HG03575 (cell line): ENCODE results near the gene KIF5C.

Experiments used
- ATAC-seq: cut with Tn5 transposase; IDR thresholded peaks from one replicate; pipeline ENCODE4 v1.9.1; 2021; ENCODE audit not compliant: unreplicated experiment, insufficient number of reproducible peaks, low FRiP score; ENCODE audit errors: extremely low read depth

The KIF5C gene

GRCh38 chr2:149055751-149056150 lies 180.7 kb downstream of the KIF5C start:
- no peak for ATAC-seq

DNA sequence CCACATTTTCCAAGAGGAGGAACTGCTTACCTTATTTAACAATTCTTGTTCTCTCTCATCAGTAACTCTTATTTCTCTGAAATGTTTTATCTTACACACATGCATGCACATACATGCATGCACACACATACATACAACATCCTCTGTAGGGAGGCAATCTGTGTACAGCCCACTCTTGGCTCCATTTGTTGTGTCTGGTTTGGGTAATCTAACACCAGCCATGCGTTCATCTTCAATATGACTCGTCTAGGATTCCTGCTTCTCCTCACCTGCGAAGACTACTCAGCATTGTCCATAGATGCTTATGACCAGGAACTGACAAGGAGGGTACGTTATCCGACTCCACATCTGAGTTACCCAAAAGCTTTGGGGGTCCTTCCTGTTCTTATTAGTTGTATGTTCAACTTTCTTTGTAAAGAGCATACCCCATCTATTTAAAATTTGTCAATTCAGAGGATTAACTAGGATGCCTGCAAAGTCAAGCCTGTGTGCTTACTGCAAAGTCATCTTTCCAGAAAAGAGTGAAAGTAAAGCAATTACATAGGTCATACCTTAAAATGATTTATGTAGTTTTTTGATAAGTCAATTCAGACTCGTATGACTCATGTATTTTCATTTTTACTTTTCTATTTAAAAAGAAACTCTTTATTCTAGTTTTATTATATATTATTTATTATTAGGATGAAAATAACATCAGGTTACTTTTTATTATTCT lies 181.7 kb downstream of the KIF5C start:
- no peak for ATAC-seq

GRCh38 chr2:149057401-149057800 lies 182.4 kb downstream of the KIF5C start:
- no peak for ATAC-seq

- ATAC-seq = no peak
Observed at GRCh38 chr2:149058936-149059335, 183.9 kb downstream of the KIF5C start.

DNA sequence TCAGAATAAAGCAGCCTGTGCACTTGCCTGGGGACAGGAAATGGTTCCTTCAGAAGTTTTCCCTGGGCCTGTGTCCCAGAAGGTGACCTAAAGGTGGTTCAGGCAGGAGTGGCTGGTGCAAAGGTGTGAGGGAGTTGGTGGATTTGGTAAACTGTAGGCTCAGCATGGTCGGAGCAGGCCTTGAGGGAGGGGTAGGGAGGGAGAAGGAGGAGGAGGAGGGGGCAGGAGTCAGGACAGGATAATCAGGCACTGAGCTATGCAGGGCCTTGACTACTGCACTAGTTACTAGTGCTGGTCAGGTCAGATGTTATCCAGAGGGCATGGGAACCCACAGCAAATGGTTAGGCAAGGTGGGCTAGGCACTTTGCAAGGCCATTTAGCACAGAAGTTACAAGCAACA lies 184.8 kb downstream of the KIF5C start:
- no peak for ATAC-seq

DNA sequence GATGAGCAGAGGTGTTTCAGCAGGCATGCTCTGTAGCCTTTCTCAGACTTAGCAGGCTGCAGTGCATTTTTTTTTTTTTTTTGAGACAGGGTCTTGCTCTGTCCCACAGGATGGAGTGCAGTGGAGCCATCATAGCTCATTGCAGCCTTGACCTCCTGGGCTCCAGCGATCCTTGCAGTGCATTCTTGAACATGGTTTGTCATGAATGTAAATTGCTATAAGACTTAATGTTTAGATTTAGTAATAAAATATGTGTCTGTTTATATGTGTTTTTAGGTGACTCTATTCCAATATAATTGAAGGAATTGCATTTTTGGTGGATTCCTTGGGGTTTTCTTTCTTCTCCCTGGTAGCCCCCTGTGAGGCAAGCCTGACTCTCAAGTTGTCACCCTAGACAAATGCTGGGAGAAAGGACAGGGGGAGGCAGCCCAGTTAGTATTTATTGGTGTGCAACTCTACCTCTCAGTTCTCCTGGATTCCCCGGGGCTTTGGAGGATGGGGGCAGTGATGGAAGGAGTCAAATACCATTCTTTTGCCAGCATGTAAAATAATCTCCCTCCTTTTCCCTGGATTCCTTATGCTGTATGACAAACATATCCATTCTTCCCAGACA lies 186.2 kb downstream of the KIF5C start:
- ATAC-seq = no peak

- ATAC-seq = no peak
Observed at GRCh38 chr2:149062531-149062930, 187.5 kb downstream of the KIF5C start.

GRCh38 chr2:149063177-149063576 lies 188.2 kb downstream of the KIF5C start:
- ATAC-seq = no peak

DNA sequence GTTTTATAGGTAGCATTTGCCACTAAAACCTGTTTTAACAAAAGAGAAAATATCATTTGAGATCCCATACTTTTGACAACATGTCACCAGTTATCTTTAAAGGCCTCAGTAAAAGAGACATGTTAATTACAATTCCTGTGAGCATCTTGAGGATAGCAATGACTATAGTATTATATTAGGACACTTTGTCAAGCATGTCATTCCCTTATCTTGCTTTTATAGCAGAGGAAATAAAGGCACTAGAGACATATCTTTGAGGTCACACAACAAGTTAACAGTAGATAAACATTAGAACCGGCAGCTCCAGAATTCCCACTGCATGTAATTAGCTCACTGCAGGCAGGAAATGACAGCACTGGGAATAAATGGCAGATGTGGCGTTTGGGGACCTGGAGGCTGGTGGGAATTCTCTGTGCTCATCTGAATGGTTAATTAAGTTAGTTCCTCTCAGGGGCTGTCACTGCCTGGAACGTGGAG lies 189.4 kb downstream of the KIF5C start:
- no peak for ATAC-seq

DNA sequence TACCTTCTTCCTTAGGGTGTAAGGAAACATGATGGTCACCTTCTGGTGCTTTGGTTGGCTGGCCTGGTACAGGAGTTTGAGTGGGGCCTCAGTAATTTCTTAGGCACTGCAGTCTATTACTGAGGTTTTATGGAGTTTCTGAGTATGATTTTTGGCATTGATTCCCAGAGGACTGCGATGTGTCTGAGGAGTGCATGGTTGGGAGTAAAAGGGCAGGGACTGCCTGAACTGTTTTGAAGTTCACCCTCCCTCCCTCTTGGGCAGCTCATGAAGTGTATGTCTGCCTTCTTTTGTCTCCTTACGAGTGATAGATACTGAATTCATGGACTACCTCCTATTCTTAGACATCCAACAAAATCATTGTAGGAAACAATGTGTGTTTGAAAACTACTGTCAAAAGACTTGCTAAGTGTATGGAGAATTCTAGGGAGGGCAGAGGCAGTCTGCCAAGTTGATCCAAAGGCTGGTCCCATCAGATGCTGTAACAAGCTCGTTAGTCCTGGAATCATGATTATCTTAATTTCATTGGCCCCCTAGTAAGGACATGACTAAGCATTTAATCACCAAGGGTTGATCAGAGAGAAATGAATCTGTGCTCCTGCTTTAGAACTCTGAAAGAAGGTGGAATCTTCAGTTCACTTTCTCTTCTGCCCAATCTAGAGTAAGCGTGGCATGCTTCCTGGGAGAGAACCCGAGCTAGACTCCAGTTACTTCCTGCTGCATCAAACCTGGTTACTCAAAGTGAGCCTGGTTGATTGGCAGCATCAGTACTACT lies 190.0 kb downstream of the KIF5C start:
- ATAC-seq = no peak

- ATAC-seq = no peak
Observed at GRCh38 chr2:149068225-149068995, 193.4 kb downstream of the KIF5C start.

DNA sequence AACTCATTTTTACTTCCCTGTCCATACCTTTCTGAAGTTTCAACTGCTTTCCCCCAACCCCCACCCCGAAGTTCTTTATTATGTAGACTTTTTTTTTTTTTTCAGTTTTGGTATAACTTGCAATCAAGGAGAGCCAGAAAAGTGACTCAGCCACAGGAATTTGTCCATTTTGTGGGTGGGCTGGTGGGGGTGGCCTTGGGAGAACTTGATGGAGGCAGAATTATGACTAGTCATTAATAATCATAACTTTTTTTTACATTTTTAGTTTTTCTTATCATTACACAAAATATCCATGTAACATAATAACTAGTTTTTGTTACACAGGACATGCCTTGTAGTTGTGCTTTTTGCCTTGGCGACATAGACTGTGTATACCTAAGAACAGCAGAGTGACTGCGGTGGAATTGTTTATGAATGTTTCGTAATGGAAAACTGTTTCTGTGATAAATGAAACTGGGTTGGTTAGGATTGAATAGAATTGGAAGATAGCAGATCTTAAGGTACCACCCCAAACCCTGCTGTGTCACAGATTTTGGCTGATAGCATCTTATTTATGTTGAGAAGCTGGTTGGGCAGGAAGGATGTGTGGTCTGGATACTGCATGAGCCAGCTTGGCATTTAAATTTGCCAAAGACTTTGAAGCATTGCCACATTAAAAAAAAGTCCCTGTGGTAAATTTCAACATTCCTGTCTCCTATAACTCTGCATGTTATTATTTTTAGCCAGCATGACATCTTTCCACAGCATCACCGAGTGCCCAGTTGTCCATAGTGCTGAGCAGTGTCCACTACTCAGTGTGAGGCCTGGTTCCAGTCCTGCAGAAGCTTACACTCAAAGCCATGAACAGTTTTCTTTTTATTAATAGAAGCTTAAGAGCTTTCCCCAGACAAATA lies 194.2 kb downstream of the KIF5C start:
- no peak for ATAC-seq

DNA sequence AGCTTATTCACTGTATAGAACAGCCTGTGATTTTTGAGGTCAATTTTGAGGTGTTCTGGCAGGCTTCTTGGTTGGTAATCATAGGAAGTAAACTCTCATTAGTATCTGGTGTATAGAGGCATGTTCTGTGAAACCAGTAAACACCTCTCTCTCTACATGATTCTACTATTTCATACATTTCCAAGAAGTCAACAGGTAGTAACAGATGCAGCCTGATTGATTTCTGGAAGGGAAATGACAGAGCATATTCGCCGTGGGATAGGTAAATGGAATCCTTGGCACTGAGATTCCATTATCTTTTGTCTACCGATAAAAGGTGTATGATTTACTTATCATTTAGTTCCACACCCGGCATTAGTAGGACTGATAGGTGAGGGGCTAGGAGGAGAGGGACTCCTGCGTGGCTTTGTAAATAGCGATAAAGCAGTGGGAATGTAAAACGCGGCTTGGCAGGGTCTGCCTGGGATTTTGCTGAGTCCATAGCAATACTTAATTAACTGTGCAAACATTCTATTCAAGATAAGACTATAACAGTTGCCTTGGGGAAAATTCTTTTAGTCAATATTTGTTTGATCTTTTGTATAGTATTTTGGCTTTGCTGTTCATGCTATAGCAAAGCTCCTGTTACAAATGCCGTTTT lies 195.8 kb downstream of the KIF5C start:
- no peak for ATAC-seq

- ATAC-seq = no peak
Observed at GRCh38 chr2:149075105-149075504, 200.1 kb downstream of the KIF5C start.

GRCh38 chr2:149075853-149076252 lies 200.8 kb downstream of the KIF5C start:
- no peak for ATAC-seq
